HAP-1 (cell line): ENCODE measurements around the gene HSPB7.
A peak's percentile ranks its signal among the peaks of the same experiment; 100 is the strongest.
"Not testable (repeated sequence)": the region's sequence is repeated elsewhere in the genome, so short reads cannot be mapped to it uniquely, and the experiment has no call there.

Source experiments
- DNase-seq, 2 experiments: peaks; one replicate each; pipeline ENCODE4 v3.0.0-alpha.2; 2016 to 2020; ENCODE audit warnings: low spot score in 2 of 2
- H3K27me3 ChIP-seq: fragments of 250-450 bp; sonication (Bioruptor Pico); 2 replicates; pipeline ENCODE4 v1.5.1; 2020; ENCODE audit warnings: low read depth, mild to moderate bottlenecking, moderate library complexity
- H3K36me3 ChIP-seq: fragments of 250-450 bp; sonication (Bioruptor Pico); replicated peaks from 2 replicates; pipeline ENCODE4 v1.5.1; 2020; ENCODE audit warnings: mild to moderate bottlenecking
- H3K4me1 ChIP-seq: fragments of 250-450 bp; sonication (Bioruptor Pico); 2 replicates; pipeline ENCODE4 v1.5.1; 2020; ENCODE audit warnings: mild to moderate bottlenecking
- H3K4me3 ChIP-seq: fragments of 250-450 bp; sonication (Bioruptor Pico); 2 replicates; pipeline ENCODE4 v1.5.1; 2020; ENCODE audit warnings: mild to moderate bottlenecking, moderate library complexity
- H3K9me3 ChIP-seq: fragments of 250-450 bp; sonication (Bioruptor Pico); 2 replicates; pipeline ENCODE4 v1.5.1; 2020; ENCODE audit warnings: mild to moderate bottlenecking, moderate library complexity
- in situ Hi-C: fragments of 300-500 bp; cut with MboI; formaldehyde crosslinking; loops from 3 replicates; pipeline ENCODE4 v1.14.3; 2020; ENCODE audit warnings: low sequenced_read_pairs, inconsistent platforms, mixed read lengths

HSPB7 gene

DNA sequence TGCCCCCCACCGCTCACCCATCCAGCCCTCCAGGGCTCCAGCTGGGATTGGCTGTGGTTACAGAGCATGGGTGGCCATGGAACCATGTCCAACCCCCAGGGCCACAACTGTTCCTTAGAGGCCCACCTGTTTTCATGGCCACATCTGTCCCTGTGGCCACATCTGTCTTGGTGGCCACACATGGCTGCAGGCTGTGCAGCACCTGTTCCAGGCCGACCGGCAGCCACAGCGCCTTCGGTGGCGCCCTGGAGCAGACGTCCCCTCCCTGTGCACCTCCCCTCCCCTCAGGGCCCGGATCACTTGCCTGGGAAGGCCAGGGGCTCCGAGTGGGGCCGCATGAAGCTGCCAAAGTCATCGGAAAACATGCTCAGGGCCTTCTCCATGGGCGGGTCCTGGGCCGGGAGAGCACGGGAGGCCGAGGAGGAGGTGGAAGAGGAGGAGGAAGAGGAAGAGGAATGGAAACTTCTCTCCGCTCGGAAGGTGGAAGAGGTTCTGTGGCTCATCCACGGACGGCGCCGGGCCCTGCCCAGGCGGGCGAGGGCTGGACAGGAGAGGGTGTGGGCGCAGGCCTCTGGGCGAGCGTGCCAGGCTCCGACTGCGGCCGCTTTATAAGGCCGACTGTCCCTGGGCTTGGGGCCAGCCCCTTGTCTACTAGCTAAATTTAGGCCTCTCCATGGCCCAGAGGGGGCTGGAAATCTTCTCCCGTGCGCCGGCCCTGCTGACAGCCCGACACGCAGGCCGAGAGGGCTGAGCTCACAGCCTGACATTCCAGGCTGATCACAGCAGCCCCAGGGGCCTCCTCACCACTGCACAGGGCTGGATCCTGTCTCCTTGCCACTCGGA is at the start of gene HSPB7:
TSS of gene HSPB7 (minus strand) at position 583 of the 843 bp plus-strand sequence. CDS start at position 503, 80 bp downstream.
- no peaks in the 10 kb centered on the region for H3K9me3 ChIP-seq
- DNase-seq = peak in 1 of 2 experiments; percentile 55
- no peaks in the 10 kb centered on the region for H3K36me3 ChIP-seq
- H3K27me3 ChIP-seq = peaks cover 6% of the 10 kb centered on the region
- H3K4me3 ChIP-seq = no peak within 1 kb of the TSS
- H3K4me1 ChIP-seq = peaks cover 5% of the 10 kb centered on the region
- in situ Hi-C loops = no loop called here

DNA sequence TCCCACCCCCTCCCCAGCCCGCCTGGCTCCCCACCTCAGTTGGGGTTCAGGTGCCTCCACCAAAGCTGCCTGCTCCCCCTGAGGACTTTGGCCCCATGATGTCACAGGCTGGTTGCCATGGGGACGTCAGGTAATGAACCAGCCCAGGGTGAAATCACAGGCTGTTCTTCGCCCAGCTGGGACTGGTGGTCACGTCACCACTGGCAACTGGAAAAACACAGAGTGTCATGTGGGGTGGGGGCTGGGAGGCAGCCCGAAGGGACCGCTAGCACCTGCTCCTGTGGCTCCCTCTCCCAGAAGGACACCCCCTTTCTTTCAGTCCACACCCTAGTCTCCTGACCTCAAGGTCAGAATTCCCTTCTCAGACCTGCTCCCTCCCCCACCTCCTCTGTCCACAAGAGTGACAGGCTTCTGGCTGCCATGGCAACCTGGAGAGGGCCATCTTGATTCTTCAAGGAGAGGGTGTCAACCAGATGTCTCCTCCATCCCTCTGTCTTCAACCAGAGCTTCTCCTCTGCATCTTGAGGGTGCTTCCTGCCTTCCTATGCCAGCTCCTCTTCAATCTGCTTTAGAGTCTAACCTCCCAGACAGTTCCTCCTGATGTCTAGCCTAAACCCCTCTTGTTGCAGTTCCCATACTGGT is 49.4 kb upstream of the HSPB7 start:
- no peaks in the 10 kb centered on the region for H3K36me3 ChIP-seq
- DNase-seq = peak in 1 of 2 experiments; percentile 35
- no peaks in the 10 kb centered on the region for H3K9me3 ChIP-seq
- in situ Hi-C loops = no loop called here
- no peak overlapping the region for H3K4me3 ChIP-seq
- peaks cover 6% of the 10 kb centered on the region; the same call in 1 of the 2 replicates for H3K27me3 ChIP-seq
- H3K4me1 ChIP-seq = no peaks in the 10 kb centered on the region

DNA sequence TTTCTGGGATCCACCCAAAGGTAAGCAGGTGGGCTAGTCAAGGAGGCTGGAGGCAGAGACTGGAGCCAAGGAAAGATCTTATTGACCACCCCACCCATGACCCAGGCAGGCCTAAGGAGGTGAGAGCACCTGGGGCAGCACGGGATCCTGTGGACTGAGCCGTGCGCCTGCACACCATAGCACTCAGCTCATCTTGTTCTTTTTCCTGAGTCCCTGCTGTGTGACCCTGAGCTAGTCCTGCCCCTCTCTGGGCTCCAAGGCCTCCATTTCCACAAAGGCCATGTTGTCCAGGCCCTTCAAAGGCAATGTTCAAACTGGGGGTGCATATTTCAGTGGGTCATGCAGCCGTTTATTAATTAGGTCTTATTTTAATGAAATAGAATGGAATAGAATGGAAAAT is 48.4 kb upstream of the HSPB7 start:
- no peaks in the 10 kb centered on the region for H3K4me1 ChIP-seq
- H3K27me3 ChIP-seq = peaks cover 6% of the 10 kb centered on the region; the same call in 1 of the 2 replicates
- no peak for DNase-seq
- in situ Hi-C loops = no loop called here
- no peak overlapping the region for H3K4me3 ChIP-seq
- no peaks in the 10 kb centered on the region for H3K36me3 ChIP-seq
- H3K9me3 ChIP-seq = no peaks in the 10 kb centered on the region

DNA sequence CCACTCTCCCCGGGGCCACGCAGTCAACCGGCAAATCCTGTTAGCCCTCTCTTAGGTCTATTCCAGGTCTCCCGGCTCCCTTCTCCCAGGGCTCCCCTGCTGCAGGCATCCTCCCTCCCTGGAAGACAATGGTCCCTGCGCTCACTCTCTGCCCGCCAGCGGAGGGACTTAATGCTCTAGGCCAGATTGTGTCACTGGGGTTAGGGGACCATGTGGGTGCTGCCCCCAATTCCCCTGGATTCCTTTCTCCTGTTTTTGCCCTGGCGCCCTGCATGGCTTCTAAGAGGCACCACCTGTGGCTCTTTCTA is 47.4 kb upstream of the HSPB7 start:
- Histone ChIP-seq H3K36me3 (no peaks in the 10 kb centered on the region), H3K4me1 (no peaks in the 10 kb centered on the region), H3K9me3 (no peaks in the 10 kb centered on the region), H3K27me3 (peaks cover 6% of the 10 kb centered on the region; the same call in 1 of the 2 replicates), H3K4me3 (no peak overlapping the region)
- no peak for DNase-seq
- in situ Hi-C loops = no loop called here

DNA sequence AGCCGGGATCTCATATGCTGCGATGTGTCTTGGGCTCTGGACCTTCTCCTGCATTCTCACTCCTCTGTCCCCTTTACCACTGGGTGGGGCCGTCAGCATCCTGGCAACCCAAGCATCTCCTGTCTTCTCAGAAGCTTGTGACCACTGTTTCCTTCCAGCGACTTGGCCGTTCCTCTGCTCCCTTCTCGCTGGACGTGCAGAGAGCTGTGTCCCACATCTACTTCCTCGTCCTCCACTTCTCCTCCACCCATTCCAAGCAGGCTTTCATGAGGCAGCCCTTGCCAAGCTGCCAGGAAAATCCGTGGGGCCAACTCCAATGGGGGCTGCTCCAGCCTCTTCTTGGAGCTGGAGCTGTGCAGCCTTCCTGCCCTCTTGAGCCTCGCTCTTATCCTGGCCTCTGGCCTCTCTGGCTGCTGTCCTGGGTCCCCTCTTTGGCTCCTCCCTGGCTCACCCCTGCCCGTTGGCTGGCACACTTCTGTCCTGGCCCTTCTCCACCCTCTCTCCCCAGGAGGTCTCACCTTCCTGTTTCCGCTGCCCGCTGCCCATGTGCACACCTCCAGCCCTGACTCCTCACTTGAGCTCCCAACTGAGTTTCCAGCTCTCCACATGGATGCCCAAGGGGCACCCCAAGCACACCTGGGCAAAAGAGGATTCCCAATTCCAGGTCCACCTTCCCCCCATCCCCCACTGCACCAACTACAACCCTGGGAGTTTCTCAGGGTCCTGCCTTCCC is 46.9 kb upstream of the HSPB7 start:
- no peaks in the 10 kb centered on the region for H3K4me1 ChIP-seq
- in situ Hi-C loops = no loop called here
- no peaks in the 10 kb centered on the region for H3K9me3 ChIP-seq
- H3K4me3 ChIP-seq = no peak overlapping the region
- DNase-seq = no peak
- H3K27me3 ChIP-seq = peaks cover 6% of the 10 kb centered on the region; the same call in 1 of the 2 replicates
- no peaks in the 10 kb centered on the region for H3K36me3 ChIP-seq

DNA sequence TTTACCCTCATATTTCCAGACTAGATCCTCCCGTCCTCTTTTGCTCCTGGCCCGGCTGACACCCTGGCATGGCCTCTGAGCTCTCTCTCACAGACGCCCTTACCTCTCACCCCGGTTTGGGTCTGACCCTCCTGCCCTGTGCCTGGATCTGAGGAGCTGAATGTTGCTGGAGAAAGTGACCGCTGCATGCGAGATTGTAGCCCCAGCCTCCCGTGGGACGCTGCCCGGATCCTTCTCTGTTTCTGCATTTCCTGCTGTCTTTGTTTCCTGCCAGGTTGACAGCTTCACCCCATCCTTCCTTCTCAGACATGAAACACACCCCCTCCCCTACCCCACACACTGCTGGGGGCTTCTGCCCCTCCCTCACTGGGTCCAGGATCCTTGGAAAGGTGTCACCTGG is 46.1 kb upstream of the HSPB7 start:
- Histone ChIP-seq H3K4me3 (no peak overlapping the region), H3K36me3 (no peaks in the 10 kb centered on the region), H3K27me3 (peaks cover 6% of the 10 kb centered on the region; the same call in 1 of the 2 replicates), H3K4me1 (no peaks in the 10 kb centered on the region), H3K9me3 (no peaks in the 10 kb centered on the region)
- no peak for DNase-seq
- in situ Hi-C loops = no loop called here

DNA sequence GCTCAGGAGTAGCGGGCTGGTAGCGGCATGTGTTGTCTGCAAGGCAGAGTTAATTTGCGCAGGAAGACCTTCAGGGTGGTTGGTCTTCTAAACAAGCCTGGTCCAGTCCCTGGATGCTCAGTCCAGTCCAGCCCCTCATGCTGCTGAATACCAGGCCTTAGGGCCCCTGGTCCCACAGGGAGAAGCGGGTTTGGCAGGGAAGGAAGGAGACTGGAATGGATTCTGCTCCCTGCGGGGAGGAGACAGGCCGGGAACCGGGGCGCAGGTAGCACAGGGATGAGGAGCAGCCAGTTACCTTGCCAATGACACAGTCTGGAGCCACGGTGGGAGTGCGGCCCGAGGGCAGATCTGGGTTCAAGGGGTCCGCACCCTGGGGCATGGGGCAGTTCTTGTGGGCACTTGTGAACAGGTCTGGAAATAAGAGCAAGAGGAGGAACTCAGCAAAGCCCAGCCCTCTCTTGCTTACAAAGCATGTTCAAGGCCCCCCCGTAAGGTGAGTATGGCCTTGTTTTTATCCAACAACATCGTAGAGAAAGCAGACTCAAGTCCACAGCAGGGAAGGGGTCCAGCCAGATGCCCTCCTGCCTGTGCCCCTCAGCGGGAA is 45.5 kb upstream of the HSPB7 start:
- Histone ChIP-seq H3K4me3 (no peak overlapping the region), H3K9me3 (no peaks in the 10 kb centered on the region), H3K27me3 (peaks cover 6% of the 10 kb centered on the region; the same call in 1 of the 2 replicates), H3K36me3 (no peaks in the 10 kb centered on the region), H3K4me1 (no peaks in the 10 kb centered on the region)
- DNase-seq = no peak
- in situ Hi-C loops = no loop called here

DNA sequence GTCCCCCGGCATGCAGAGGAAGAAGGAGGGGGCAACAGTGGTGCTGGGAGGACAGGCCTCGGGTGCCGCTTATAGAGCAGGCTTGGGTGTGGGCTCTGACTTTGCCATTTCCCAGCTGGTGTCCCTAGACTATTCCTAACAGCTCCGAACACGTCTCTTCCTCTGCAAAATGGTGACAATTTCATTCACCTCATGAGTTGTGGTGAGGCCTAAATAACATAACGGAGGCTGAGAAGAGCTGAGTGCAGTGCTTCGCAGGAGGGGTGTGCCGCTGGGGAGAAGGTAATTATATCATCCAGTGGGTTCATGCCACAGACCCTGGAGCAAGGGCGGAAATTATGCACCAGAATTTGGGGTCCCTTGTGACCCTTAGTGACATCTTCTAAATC is 44.8 kb upstream of the HSPB7 start:
- in situ Hi-C loops, H3K4me3 ChIP-seq, H3K27me3 ChIP-seq, H3K36me3 ChIP-seq, DNase-seq, H3K9me3 ChIP-seq, H3K4me1 ChIP-seq: not testable (repeated sequence)

DNA sequence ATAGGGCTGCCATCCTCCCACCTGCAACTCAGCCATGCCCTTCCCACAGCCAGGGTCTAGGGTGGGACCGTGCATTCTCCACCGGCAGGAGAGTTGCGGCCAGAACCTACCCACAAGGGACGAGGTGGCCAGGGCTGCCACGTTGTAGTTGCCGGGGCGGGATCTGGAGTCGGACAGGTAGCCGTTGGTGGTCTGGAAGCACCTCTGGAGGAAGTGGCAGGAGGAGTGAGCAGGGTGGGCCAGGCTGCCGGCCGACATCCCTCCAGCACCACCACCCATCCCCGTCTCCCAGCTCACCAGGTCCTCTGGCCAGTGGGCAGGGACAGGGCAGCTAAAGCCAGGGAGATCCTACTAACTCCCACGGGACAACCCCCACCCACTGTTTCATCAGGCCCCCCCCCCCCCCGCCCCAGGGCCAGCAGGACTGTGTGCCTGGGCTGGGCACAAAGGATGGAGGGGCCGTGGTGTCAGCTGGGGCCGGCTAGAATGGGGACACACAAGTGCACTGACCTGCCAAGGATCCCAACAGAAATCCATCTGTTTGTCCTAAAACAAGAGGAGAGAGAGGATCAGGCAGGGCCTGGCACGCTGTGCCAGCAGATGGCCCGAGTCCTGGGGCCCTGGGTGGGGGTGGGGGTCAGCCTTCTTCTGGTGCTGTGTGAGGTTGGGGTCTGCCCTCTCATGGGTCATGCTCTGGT is 44.3 kb upstream of the HSPB7 start:
- in situ Hi-C loops = not testable (repeated sequence)

DNA sequence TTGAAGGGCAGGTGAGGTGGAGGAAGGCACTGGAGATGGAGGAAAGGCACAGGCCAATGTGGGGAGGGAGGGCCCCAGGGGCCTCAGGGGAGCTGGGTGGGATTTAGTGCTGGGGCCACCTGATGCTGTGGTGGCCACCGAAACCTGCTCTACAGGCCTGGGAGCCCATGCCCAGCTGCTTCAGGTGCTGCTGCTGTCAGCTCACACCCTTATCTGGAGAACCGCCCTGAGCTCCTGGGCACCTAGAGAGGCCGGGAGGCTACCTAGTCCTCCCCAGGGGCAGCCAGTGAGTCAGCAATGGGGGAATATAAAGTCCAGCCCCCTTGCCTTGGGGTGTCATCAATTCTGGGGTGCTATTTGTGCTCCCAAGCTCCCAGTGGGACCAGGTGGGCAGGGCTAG is 43.4 kb upstream of the HSPB7 start:
- DNase-seq = no peak
- no peaks in the 10 kb centered on the region for H3K9me3 ChIP-seq
- in situ Hi-C loops = no loop called here

More for the DNA sequence above, 44.3 kb upstream of the HSPB7 start:
- H3K4me1 ChIP-seq, H3K36me3 ChIP-seq, H3K4me3 ChIP-seq, H3K9me3 ChIP-seq, DNase-seq, H3K27me3 ChIP-seq: not testable (repeated sequence)

DNA sequence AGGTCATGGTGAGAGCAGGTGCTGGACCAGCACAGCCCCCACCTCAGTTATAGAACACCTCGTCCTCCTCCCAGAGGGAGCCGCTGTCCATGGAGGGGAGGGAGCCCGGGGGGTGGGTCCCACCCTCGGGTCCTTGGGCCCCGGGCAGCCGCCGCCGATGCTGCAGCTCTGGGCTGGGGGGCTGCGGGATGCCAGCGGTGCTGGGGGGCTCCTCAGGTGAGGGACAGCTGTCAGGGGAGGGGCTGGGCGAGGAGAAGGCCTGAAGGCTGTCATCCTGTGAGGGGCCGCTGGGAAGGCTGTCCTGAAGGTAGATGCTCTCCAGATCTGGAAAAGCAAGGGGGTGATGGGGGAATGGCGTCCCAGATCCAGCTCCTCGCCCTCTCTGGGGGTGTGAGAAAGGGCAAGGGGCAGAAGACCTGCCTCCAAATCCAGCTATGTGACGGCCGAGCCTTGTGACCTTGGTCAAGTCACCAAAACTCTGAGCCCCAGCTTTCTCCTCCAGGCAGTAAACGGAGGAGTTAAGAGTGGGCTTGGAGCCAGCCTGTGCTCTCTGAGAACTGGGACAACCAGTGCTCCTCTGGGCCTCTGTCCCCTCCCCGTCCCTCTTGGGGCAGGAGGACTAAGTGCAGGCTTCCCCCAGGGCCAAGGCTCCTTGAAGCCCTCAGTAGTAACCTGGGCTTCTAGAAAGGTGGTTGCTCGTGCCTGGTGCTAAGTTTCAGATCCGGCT is 40.7 kb upstream of the HSPB7 start:
- DNase-seq, H3K4me3 ChIP-seq, H3K36me3 ChIP-seq, in situ Hi-C loops, H3K27me3 ChIP-seq, H3K4me1 ChIP-seq, H3K9me3 ChIP-seq: not testable (repeated sequence)

More for the DNA sequence above, 43.4 kb upstream of the HSPB7 start:
- Histone ChIP-seq H3K4me3 (no peak overlapping the region), H3K27me3 (peaks cover 6% of the 10 kb centered on the region; the same call in 1 of the 2 replicates), H3K4me1 (no peaks in the 10 kb centered on the region), H3K36me3 (no peaks in the 10 kb centered on the region)

DNA sequence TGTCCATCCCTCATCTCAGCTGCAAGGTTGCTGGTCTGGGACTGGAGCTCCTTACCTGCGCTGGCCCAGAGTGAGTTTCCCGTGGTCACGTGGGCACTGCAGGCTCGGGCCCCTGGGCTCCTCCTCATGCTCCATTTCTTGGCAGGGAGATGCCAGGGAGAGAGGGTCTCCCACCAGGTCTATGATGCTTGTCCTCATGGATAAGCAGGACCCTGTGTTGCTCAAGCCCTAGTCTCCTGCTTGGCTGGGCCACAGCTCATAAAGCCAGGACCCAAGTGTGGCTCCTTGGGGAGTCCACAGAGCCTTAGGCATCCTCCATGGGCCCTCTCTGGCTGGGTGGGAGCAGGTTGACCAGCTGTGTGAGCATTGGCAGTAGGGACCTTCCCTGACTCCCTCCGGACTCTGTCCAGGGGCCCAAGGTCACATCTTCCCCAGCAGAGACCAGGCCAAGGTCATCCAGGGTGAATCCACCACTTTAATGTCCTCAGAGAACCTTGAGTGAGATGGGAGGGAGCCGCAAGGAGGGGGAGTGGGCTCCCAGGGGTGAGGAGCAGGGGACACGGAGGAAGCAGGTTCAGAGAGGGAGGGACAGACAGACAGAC is 39.6 kb upstream of the HSPB7 start:
- H3K9me3 ChIP-seq, H3K27me3 ChIP-seq, in situ Hi-C loops, H3K36me3 ChIP-seq, H3K4me1 ChIP-seq, H3K4me3 ChIP-seq, DNase-seq: not testable (repeated sequence)
